ENCODE data around the gene ANKMY1.

DNA sequence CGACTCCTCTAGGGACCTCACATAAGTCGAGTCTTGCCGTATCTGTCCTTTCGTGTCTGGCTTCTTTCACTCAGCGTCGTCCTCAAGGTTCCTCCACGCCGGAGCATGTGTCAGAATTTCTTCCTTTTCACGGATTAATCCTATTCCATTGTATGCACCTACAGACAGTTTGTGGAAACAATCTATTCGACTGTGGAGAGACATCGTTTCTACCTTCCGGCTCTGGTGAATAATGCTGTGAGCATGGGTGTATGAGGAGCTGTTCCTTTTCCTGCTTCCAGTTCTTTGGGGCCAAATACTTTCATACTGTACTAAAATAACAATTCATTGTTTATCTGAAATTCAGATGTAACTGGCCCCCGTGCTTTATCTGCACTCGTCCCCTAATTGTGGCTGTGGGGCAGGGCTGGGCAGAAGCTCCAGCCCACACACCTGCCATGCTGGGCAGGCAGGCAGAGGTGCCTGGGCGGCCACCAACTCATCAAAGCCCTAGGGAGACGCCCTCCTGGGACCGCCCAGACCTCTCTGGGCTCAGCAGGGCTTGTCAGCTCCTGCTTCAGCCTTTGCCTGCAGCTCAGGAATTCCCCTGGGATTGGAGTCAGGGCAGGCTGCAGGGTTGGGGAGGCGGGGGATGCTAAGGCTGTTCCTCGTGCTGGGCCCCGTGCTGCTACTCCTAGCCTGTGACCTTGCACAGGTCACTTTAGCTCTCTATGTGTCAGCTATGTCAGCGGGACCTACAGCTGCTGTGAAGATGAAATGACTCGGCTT, 107.8 kb downstream of the ANKMY1 start:
- TF ChIP-seq, protein P1, sequence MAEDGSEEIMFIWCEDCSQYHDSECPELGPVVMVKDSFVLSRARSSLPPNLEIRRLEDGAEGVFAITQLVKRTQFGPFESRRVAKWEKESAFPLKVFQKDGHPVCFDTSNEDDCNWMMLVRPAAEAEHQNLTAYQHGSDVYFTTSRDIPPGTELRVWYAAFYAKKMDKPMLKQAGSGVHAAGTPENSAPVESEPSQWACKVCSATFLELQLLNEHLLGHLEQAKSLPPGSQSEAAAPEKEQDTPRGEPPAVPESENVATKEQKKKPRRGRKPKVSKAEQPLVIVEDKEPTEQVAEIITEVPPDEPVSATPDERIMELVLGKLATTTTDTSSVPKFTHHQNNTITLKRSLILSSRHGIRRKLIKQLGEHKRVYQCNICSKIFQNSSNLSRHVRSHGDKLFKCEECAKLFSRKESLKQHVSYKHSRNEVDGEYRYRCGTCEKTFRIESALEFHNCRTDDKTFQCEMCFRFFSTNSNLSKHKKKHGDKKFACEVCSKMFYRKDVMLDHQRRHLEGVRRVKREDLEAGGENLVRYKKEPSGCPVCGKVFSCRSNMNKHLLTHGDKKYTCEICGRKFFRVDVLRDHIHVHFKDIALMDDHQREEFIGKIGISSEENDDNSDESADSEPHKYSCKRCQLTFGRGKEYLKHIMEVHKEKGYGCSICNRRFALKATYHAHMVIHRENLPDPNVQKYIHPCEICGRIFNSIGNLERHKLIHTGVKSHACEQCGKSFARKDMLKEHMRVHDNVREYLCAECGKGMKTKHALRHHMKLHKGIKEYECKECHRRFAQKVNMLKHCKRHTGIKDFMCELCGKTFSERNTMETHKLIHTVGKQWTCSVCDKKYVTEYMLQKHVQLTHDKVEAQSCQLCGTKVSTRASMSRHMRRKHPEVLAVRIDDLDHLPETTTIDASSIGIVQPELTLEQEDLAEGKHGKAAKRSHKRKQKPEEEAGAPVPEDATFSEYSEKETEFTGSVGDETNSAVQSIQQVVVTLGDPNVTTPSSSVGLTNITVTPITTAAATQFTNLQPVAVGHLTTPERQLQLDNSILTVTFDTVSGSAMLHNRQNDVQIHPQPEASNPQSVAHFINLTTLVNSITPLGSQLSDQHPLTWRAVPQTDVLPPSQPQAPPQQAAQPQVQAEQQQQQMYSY (CRISPR knock-in tag; IDR thresholded peaks at IDR 0.05) = no peak
- TF ChIP-seq NCOA2 (CRISPR knock-in tag; IDR thresholded peaks at IDR 0.05) (no peak), CEBPB (IDR thresholded peaks at IDR 0.05; ENCODE audit: borderline replicate concordance, low read depth, low read length) (no peak)

Measured in HepG2 (cell line).